Immature natural killer cell (primary cell): Measurements from ENCODE around the gene CCDC78. TPM values are rescaled to one million over a fixed set of nuclear protein-coding genes. Genes with fewer than 3 reads are reported as not detected.
"Not testable (repeated sequence)": the region's sequence is repeated elsewhere in the genome, so short reads cannot be mapped to it uniquely, and the experiment has no call there.

Source experiments
- DNase-seq, 3 donors: peaks; one replicate each; pipeline ENCODE4 v3.0.0; 2022; ENCODE audit warnings: mixed read lengths in 1 of 3
- H3K27ac Mint-ChIP-seq, 6 donors: one replicate each; pipeline ENCODE4 v1.8.0; 2020; ENCODE audit warnings: mixed read lengths in 6 of 6, mild to moderate bottlenecking in 5 of 6, inconsistent platforms in 4 of 6, moderate library complexity in 3 of 6
- H3K27me3 Mint-ChIP-seq, 3 donors: one replicate each; pipeline ENCODE4 v1.8.0; 2020 to 2021; ENCODE audit warnings: low read depth in 3 of 3, mild to moderate bottlenecking in 3 of 3, mixed read lengths in 3 of 3, moderate library complexity in 3 of 3, inconsistent platforms in 1 of 3
- H3K36me3 Mint-ChIP-seq, 3 donors: one replicate each; pipeline ENCODE4 v1.8.0; 2020; ENCODE audit warnings: mixed read lengths in 3 of 3, inconsistent platforms in 2 of 3, mild to moderate bottlenecking in 2 of 3
- H3K4me1 Mint-ChIP-seq, 2 donors: one replicate each; pipeline ENCODE4 v1.8.0; 2020; ENCODE audit warnings: inconsistent platforms in 2 of 2, mild to moderate bottlenecking in 2 of 2, mixed read lengths in 2 of 2, moderate library complexity in 1 of 2
- H3K4me3 Mint-ChIP-seq, 5 donors: one replicate each; pipeline ENCODE4 v1.8.0; 2020; ENCODE audit warnings: mild to moderate bottlenecking in 5 of 5, mixed read lengths in 5 of 5, inconsistent platforms in 3 of 5, moderate library complexity in 3 of 5
- H3K9me3 Mint-ChIP-seq, 6 donors: one replicate each; pipeline ENCODE4 v1.8.0; 2020; ENCODE audit warnings: mild to moderate bottlenecking in 6 of 6, mixed read lengths in 6 of 6, inconsistent platforms in 4 of 6, moderate library complexity in 3 of 6
- polyA plus RNA-seq, 3 donors: library from polyadenylated mRNA; unstranded; fragments of 300-500 nt; fragmentation: Illumina TruSeq; gene quantifications; one replicate each; pipeline ENCODE4 v1.2.3, GENCODE V29; 2021

The CCDC78 gene
- polyA plus RNA-seq, 3 donors from 2014 or later: 0.34 to 1.7 (median 1.4) TPM

- H3K9me3 Mint-ChIP-seq: peaks cover 0 to 2% (median 0%) of the 10 kb centered on the region in 6 donors
- H3K36me3 Mint-ChIP-seq: no peaks in the 10 kb centered on the region
- H3K4me3 Mint-ChIP-seq: no peak overlapping the region
- peaks cover 0 to 2% of the 10 kb centered on the region in 2 donors for H3K4me1 Mint-ChIP-seq
- DNase-seq: peak in 1 of 3 donors; percentile 40
- peaks cover 2 to 16% (median 13%) of the 10 kb centered on the region in 3 donors for H3K27me3 Mint-ChIP-seq
- no peak overlapping the region for H3K27ac Mint-ChIP-seq
These were observed 25.3 kb downstream of the CCDC78 start for GRCh38 chr16:700684-701584.

DNA sequence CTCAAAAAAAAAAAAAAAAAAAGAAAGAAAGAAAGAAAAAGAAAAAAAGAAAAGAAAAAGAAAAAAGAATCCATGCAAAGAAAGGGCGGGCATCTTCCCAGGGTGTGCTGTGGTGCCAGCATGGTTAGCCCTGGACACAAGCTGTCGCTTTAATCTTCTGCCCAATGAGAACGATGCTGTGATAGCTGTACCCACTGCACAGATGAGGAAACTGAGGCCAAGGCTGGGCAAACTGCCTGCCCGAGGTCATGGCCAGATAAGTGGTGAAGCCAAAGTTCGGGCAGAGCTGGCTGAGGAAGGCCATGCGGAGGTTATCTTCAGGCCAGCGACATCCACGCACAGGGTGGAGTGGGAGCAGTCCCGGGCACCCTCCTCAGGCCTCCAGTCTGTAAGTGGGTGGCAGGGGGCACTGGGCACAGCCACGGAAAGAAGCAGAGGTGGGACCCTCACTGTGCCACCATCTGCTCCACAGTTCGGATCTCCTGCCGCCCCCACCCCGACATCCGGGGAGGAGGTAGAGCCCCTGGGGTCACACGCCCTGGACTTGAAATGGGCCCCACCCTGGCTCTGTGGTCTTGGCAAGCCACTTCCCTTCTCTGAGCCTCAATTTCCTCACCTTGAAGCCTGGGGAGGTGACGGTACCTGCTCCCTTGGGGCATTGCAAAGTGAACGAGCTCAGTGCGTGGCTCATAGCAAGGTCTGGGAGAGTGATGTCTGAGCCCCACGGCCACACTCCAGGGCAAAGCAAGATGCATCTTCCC is 27.2 kb downstream of the CCDC78 start:
- Mint-ChIP-seq H3K36me3 (no peaks in the 10 kb centered on the region), H3K27ac (no peak overlapping the region), H3K4me3 (no peak overlapping the region), H3K4me1 (peaks cover 0 to 8% of the 10 kb centered on the region in 2 donors), H3K9me3 (peaks cover 0 to 2% (median 0%) of the 10 kb centered on the region in 6 donors), H3K27me3 (peaks cover 4 to 18% (median 15%) of the 10 kb centered on the region in 3 donors)
- DNase-seq: no peak

DNA sequence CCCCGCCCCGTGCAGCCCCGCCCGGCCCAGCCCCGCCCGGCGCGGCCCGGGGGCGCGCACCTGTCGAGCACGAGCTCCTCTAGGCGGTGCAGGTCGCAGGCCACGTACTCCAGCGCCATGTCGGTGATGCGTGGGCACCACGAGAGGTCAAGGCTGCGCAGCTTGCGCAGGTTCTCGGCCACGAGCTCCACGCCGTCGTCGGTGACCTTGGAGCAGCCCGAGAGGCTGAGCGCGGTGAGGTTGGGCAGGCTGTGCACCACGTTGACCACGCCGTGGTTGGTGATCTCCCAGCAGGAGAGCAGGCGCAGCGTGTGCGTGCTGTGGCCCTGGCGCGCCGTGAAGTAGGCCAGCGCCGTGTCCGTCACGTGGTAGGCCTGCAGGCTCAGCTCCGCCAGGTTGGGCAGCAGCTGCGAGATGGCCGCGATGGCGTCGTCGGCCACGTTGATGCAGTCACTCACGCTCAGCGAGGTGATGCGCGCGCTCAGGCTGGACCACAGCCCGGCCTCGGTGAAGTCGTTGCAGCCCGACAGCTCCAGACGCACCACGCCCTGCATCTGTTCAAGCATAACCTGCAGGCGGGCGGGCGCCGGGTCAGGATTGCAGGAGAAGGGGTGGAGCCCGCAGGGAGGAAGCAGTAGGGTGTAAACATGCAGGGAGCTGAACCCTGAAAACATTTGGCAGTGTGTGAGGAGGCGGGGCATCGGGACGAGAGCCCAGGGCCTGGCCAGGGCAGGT is 30.7 kb downstream of the CCDC78 start:
- Mint-ChIP-seq H3K36me3 (no peaks in the 10 kb centered on the region), H3K9me3 (peaks cover 0 to 2% (median 0%) of the 10 kb centered on the region in 6 donors), H3K4me3 (peak overlapping the region; percentile 27 to 51 (median 46)), H3K27ac (peak overlapping the region in 1 of 6 donors; percentile 16), H3K4me1 (peaks cover 8 to 16% of the 10 kb centered on the region in 2 donors), H3K27me3 (peaks cover 10 to 21% (median 10%) of the 10 kb centered on the region in 3 donors)
- peak in 1 of 3 donors; percentile 22 for DNase-seq

DNA sequence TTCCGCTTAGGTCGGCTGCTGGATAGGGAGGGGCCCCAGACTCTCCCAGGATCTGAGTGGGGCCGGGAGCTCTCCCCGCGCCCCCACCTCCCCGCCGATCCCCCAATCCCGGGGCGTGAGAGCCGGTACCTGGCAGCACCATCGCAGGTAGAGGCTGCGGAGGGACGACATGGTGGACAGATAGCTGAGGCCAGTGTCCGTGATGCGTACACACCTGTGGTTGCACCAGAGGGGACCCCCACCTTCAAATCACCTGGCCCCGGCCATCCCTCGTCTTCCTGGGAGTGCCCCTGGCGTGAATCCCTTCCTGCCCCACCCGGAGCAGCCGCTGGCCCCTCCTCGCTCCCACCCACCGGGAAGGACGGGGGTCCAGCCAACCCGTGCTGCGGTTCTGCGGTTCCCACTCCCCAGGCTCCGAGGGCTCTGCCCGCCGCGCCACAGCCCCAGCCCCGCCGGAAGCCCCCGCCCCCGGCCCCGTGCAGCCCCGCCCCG is 31.3 kb downstream of the CCDC78 start:
- Mint-ChIP-seq H3K27ac (no peak overlapping the region), H3K9me3 (peaks cover 0 to 2% (median 0%) of the 10 kb centered on the region in 6 donors), H3K36me3 (no peaks in the 10 kb centered on the region), H3K4me3 (no peak overlapping the region), H3K27me3 (peaks cover 10 to 23% (median 10%) of the 10 kb centered on the region in 3 donors), H3K4me1 (peaks cover 14 to 18% of the 10 kb centered on the region in 2 donors)
- DNase-seq: no peak

GRCh38 chr16:694187-694862 is 31.9 kb downstream of the CCDC78 start:
- Mint-ChIP-seq H3K4me3 (peak overlapping the region in 3 of 5 donors; percentile 38 to 53 (median 42)), H3K27me3 (peaks cover 10 to 20% (median 12%) of the 10 kb centered on the region in 3 donors), H3K36me3 (no peaks in the 10 kb centered on the region), H3K27ac (no peak overlapping the region), H3K4me1 (peaks cover 14 to 22% of the 10 kb centered on the region in 2 donors), H3K9me3 (peaks cover 0 to 2% (median 0%) of the 10 kb centered on the region in 6 donors)
- DNase-seq: no peak

GRCh38 chr16:693766-694165 is 32.5 kb downstream of the CCDC78 start:
- Mint-ChIP-seq H3K4me3 (no peak overlapping the region), H3K27me3 (peaks cover 10 to 20% (median 12%) of the 10 kb centered on the region in 3 donors), H3K27ac (no peak overlapping the region), H3K4me1 (peaks cover 14 to 27% of the 10 kb centered on the region in 2 donors), H3K9me3 (no peaks in the 10 kb centered on the region), H3K36me3 (no peaks in the 10 kb centered on the region)
- no peak for DNase-seq

DNA sequence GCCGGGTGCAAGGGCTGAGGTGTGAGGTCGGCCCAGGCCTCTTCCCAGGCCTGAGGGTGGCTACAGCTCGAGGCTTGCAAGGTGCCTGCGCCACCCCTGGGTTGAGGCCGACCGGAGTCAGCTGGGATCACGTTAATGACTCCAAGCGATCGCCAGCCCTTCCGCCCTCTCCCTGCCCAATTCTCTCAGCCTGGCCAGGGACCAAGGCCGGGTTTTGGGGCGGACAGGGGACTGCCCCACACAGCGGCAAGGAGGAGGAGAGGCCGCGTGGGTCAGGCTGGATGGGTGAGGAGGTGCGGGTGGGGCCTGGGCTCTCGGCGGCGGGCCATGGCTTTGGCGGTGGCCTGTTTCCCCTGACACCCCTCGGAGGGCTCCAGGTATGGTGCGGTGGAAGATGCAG is 32.9 kb downstream of the CCDC78 start:
- Mint-ChIP-seq H3K27ac (no peak overlapping the region), H3K27me3 (peaks cover 8 to 20% (median 12%) of the 10 kb centered on the region in 3 donors), H3K4me3 (no peak overlapping the region), H3K9me3 (no peaks in the 10 kb centered on the region), H3K36me3 (no peaks in the 10 kb centered on the region), H3K4me1 (peaks cover 14 to 30% of the 10 kb centered on the region in 2 donors)
- DNase-seq: no peak

DNA sequence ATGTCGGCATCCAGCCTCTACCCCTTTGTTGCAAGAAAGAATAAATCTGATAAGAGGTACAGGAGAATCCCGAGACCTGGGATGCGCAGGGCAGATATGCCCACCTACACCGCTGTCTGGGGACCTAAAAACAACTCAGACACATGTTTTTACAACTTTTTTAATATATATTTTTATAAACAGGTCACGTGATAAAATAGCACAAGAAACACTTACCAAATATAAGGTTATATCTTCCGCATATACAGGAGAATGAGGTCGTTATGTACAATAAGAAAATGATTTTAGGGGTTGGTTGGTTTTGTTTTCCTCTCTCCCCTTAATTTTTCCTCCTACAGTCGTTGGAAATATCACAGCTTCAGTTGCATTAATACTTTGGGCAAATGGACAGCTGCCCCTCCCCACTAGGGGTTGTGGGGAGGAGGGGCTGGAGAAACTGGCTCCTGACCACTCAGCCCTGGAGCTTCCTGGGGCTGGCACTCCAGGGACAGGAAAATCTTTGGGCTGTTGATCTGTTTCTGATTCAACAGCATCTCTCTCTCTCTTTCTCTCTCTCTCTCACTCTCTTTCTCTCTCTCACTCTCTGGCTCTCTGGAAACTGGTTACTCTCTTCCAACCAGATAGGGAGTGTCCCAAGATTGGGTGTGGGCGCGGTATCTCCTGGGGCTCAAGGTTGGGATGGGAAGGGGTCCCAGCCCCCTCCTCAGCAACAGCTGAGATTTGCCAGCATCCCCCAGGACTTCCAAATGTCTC is 33.7 kb downstream of the CCDC78 start:
- H3K36me3 Mint-ChIP-seq: no peaks in the 10 kb centered on the region
- H3K27ac Mint-ChIP-seq: no peak overlapping the region
- peak overlapping the region in 3 of 5 donors; percentile 19 to 68 (median 56) for H3K4me3 Mint-ChIP-seq
- peaks cover 8 to 16% (median 10%) of the 10 kb centered on the region in 3 donors for H3K27me3 Mint-ChIP-seq
- no peaks in the 10 kb centered on the region for H3K9me3 Mint-ChIP-seq
- no peak for DNase-seq
- H3K4me1 Mint-ChIP-seq: peaks cover 14 to 32% of the 10 kb centered on the region in 2 donors

DNA sequence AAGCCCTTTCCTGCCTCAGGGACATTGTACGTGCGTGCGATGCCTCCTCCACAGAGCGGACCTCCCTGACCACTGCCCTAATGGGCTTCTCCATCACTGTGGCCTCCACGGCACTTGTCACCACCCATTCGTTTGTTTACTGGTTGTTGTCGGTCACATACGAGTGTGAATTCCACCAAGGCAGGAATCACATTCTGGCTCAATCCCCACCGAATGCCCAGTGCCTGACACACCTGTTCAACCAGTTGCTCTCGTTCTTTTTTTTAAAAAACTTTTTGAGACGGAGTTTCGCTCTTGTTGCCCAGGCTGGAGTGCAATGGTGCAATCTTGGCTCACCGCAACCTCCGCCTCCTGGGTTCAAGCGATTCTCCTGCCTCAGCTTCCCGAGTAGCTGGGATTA is 35.0 kb downstream of the CCDC78 start:
- DNase-seq, H3K36me3 Mint-ChIP-seq, H3K9me3 Mint-ChIP-seq: not testable (repeated sequence)
- Mint-ChIP-seq H3K27me3 (peaks cover 7 to 16% (median 8%) of the 10 kb centered on the region in 3 donors), H3K4me3 (peak overlapping the region; percentile 73 to 97 (median 90)), H3K27ac (peak overlapping the region in 2 of 6 donors; percentile 30 to 62), H3K4me1 (peaks cover 14 to 32% of the 10 kb centered on the region in 2 donors)

DNA sequence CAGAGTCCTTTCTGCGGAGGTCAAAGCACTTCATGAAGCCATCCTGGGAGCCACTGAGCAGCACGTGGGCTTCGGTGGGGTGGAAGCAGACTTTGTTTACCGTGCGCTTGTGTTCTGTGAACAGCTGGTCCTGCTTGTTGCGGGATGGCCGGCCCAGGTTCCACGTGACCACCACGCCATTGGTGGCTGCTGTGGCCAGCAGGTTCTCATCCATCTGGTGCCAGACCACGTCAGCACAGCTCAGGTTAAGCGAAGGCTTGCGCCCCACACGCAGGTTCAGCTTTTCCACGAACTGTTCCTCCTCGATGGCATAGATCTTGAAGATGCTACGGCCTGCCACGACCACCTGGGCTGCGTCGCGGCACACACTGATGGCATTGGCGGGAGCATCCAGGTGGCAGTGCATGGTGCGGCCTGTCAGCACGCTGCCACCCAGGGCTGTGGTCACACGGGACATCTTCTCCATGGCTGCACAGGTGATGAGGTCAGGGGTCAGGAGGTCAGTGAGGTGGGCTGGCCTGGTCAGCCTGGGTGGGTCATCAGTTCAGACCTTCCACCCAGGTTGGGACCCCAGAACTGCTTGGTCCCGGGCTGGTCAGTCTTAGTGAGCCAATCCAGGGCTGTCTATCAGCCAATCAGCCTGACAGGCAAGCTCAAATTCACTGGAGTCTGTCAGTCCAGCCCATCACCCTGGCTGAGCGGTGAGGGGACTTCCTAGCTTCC is 36.9 kb downstream of the CCDC78 start:
- peaks cover 14 to 34% of the 10 kb centered on the region in 2 donors for H3K4me1 Mint-ChIP-seq
- no peaks in the 10 kb centered on the region for H3K9me3 Mint-ChIP-seq
- H3K36me3 Mint-ChIP-seq: no peaks in the 10 kb centered on the region
- H3K4me3 Mint-ChIP-seq: peak overlapping the region; percentile 87 to 97 (median 91)
- H3K27ac Mint-ChIP-seq: peak overlapping the region; percentile 76 to 94 (median 90)
- peaks cover 6 to 17% (median 7%) of the 10 kb centered on the region in 3 donors for H3K27me3 Mint-ChIP-seq
- DNase-seq: no peak

DNA sequence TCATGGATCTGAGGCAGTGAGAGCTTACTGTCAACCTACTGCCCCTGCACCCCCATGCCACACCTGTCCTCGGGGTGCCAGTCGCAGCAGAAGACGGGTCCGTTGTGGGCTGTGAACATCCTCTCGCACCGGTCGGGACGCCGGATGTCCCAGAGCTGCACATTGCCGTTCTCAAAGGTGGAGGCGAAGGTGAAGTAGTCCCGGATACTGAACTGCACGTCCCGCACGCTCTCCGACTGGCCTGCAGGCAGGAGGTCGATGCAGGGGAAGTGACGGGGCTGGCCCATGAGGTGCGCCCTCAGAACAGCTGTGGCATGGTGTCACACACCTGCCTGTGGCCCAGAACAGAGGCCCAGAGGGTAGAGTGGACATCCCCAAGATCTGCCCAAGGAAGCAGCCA is 38.7 kb downstream of the CCDC78 start:
- H3K36me3 Mint-ChIP-seq: peaks cover 0 to 1% (median 0%) of the 10 kb centered on the region in 3 donors
- H3K4me3 Mint-ChIP-seq: peak overlapping the region in 1 of 5 donors; percentile 33
- H3K9me3 Mint-ChIP-seq: no peaks in the 10 kb centered on the region
- no peak for DNase-seq
- no peak overlapping the region for H3K27ac Mint-ChIP-seq
- peaks cover 1 to 13% (median 9%) of the 10 kb centered on the region in 3 donors for H3K27me3 Mint-ChIP-seq
- H3K4me1 Mint-ChIP-seq: peaks cover 14 to 35% of the 10 kb centered on the region in 2 donors
